SK-N-SH treated with all-trans-retinoic acid at 6 μM for 48 hours (cell line): ENCODE measurements around the gene KCTD17.

ENCODE experiments used
- BACH2 ChIP-seq: fragments of 250-450 bp; sonication (Bioruptor Pico); IDR thresholded peaks from 2 replicates; pipeline ENCODE4 v1.9.0; 2021; ENCODE audit warnings: mild to moderate bottlenecking, borderline replicate concordance
- ESRRG ChIP-seq: fragments of 250-450 bp; sonication (Bioruptor Pico); IDR thresholded peaks from 2 replicates; pipeline ENCODE4 v1.6.1; 2021; ENCODE audit warnings: mild to moderate bottlenecking
- PATZ1 ChIP-seq: fragments of 250-450 bp; sonication (Bioruptor Pico); IDR thresholded peaks from 2 replicates; pipeline ENCODE4 v1.8.0; 2020; ENCODE audit warnings: mild to moderate bottlenecking, moderate library complexity, borderline replicate concordance
- POU6F1 ChIP-seq: fragments of 250-450 bp; sonication (Bioruptor Pico); IDR thresholded peaks from 2 replicates; pipeline ENCODE4 v1.8.0; 2021; ENCODE audit warnings: low read depth, mild to moderate bottlenecking, moderate library complexity, borderline replicate concordance
- SNAI2 ChIP-seq: fragments of 250-450 bp; sonication (Bioruptor Pico); IDR thresholded peaks from 2 replicates; pipeline ENCODE4 v1.5.0; 2020; ENCODE audit warnings: mild to moderate bottlenecking, moderate library complexity
- ZFP30 ChIP-seq: fragments of 450-650 bp; formaldehyde crosslinking; IDR thresholded peaks from 2 replicates; pipeline ENCODE4 v1.5.0; 2022; ENCODE audit warnings: mild to moderate bottlenecking, moderate library complexity

- TF ChIP-seq BACH2 (CRISPR knock-in tag) = no peak
- no peak for TF ChIP-seq SNAI2 (CRISPR knock-in tag)
- no peak for TF ChIP-seq ESRRG
- TF ChIP-seq POU6F1 (CRISPR knock-in tag) = no peak
- TF ChIP-seq PATZ1 (CRISPR knock-in tag) = no peak
- TF ChIP-seq ZFP30 (CRISPR knock-in tag) = no peak
These were observed 629 bp upstream of the KCTD17 start for GRCh38 chr22:37050913-37051312.
